ENCODE measurements around the gene BAHCC1. TPM values are rescaled to one million over a fixed set of nuclear protein-coding genes. Genes with fewer than 3 reads are reported as not detected.

The BAHCC1 gene
- total and polyA plus RNA-seq, 7 experiments from 2014 or later = 0.05 to 3.8 (median 0.68) TPM; not detected in 3

DNA sequence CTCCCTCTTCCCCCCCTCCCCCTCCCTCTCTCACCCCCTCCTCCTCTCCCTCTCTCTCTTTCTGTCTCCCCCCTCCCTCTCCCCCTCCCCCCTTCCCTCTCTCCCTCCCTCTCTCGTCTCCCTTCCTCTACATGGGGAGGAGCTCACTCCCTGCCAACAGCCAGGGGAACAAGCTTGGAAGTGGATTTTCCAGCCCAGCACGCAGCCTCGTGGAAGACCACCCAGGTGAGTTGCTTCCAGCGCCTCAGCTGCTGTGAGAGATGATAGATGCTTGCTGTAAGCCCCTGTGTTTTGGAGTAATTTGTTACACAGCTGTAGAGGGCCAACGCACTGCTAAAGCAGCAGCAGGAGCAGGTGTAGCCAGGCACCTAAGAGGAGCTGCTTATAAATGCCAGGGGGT is 96.5 kb downstream of the BAHCC1 start:
- peaks cover 0 to 8% (median 4%) of the 10 kb centered on the region in 7 donors for H3K4me1 Mint-ChIP-seq
- no peaks in the 10 kb centered on the region for H3K27me3 ChIP-seq (ENCODE audit: control insufficient read depth in 2 of 2, insufficient read depth in 2 of 2, low read length in 2 of 2)
- no peak for ATAC-seq
- no peaks in the 10 kb centered on the region for H3K9me3 Mint-ChIP-seq
- no peak overlapping the region for H3K4me3 ChIP-seq (ENCODE audit: low read length)
- DNase-seq = no peak
- CTCF ChIA-PET = no interaction called here
- no peak overlapping the region for H3K4me3 Mint-ChIP-seq
- H3K36me3 Mint-ChIP-seq = no peaks in the 10 kb centered on the region
- H3K27ac ChIP-seq (ENCODE audit: low read depth, low read length) = no peak overlapping the region
- H3K27me3 Mint-ChIP-seq = peaks cover 0 to 26% (median 0%) of the 10 kb centered on the region in 5 donors
- H3K36me3 ChIP-seq (ENCODE audit: control insufficient read depth in 2 of 3, insufficient read depth in 3 of 3, low read length in 3 of 3) = no peaks in the 10 kb centered on the region
- no peaks in the 10 kb centered on the region for H3K4me1 ChIP-seq (ENCODE audit: control insufficient read depth in 2 of 2, insufficient read depth in 2 of 2, low read length in 2 of 2)
- H3K9me3 ChIP-seq (ENCODE audit: control insufficient read depth in 2 of 3, low read length in 3 of 3) = no peaks in the 10 kb centered on the region
- POLR2A ChIA-PET = interaction anchor here (1.0 kb wide), 2 partner anchors 17 to 19 kb away, joined by 3 to 5 read pairs; no protein-coding TSS in a partner anchor
- H3K27ac Mint-ChIP-seq = no peak overlapping the region
- intact Hi-C loops (cut with micrococcal nuclease) = no loop called here

DNA sequence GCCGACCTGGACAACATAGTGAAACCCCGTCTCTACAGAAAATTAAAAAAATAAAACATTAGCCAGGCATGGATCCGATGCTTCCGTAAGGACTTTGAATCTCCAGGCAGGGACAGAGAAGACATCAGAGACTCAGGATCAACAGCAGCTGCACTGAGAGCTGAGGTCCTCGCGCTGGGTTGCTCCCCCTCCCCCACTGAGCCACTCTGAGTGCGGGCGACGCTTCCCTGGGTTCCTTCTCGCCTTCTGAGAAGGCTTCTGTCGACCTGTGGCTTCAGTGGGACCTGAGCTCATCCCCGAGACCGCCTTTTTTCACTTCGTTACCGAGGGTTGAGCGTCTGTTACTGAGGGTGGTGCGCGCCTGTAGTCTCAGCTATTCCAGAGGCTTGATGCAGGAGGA is 96.9 kb downstream of the BAHCC1 start:
- no peak overlapping the region for H3K4me3 Mint-ChIP-seq
- H3K27ac ChIP-seq (ENCODE audit: low read depth, low read length) = no peak overlapping the region
- no peaks in the 10 kb centered on the region for H3K9me3 Mint-ChIP-seq
- H3K27me3 ChIP-seq (ENCODE audit: control insufficient read depth in 2 of 2, insufficient read depth in 2 of 2, low read length in 2 of 2) = no peaks in the 10 kb centered on the region
- H3K36me3 Mint-ChIP-seq = no peaks in the 10 kb centered on the region
- H3K4me3 ChIP-seq (ENCODE audit: low read length) = no peak overlapping the region
- CTCF ChIA-PET = no interaction called here
- H3K4me1 Mint-ChIP-seq = peaks cover 0 to 7% (median 4%) of the 10 kb centered on the region in 7 donors
- intact Hi-C loops (cut with micrococcal nuclease) = no loop called here
- peaks cover 0 to 26% (median 0%) of the 10 kb centered on the region in 5 donors for H3K27me3 Mint-ChIP-seq
- POLR2A ChIA-PET = interaction anchor here (1.0 kb wide), 2 partner anchors 16 to 19 kb away, joined by 3 to 5 read pairs; no protein-coding TSS in a partner anchor
- no peaks in the 10 kb centered on the region for H3K4me1 ChIP-seq (ENCODE audit: control insufficient read depth in 2 of 2, insufficient read depth in 2 of 2, low read length in 2 of 2)
- ATAC-seq (no peak), DNase-seq (no peak)
- no peaks in the 10 kb centered on the region for H3K9me3 ChIP-seq (ENCODE audit: control insufficient read depth in 2 of 3, low read length in 3 of 3)
- H3K27ac Mint-ChIP-seq = no peak overlapping the region
- no peaks in the 10 kb centered on the region for H3K36me3 ChIP-seq (ENCODE audit: control insufficient read depth in 2 of 3, insufficient read depth in 3 of 3, low read length in 3 of 3)

- Mint-ChIP-seq H3K36me3 (no peaks in the 10 kb centered on the region), H3K4me3 (no peak overlapping the region), H3K9me3 (no peaks in the 10 kb centered on the region), H3K4me1 (peaks cover 0 to 7% (median 4%) of the 10 kb centered on the region in 7 donors), H3K27me3 (peaks cover 0 to 26% (median 0%) of the 10 kb centered on the region in 5 donors), H3K27ac (no peak overlapping the region)
- ChIA-PET CTCF (interaction anchor here (0.6 kb wide), 1 partner anchor 108 kb away, joined by 5 read pairs; no protein-coding TSS in a partner anchor), POLR2A (interaction anchor here (1.0 kb wide), 2 partner anchors 16 to 18 kb away, joined by 3 to 5 read pairs; no protein-coding TSS in a partner anchor)
- DNase-seq (no peak), ATAC-seq (no peak)
- H3K4me3 ChIP-seq (ENCODE audit: low read length) = no peak overlapping the region
- H3K36me3 ChIP-seq (ENCODE audit: control insufficient read depth in 2 of 3, insufficient read depth in 3 of 3, low read length in 3 of 3) = no peaks in the 10 kb centered on the region
- no peaks in the 10 kb centered on the region for H3K27me3 ChIP-seq (ENCODE audit: control insufficient read depth in 2 of 2, insufficient read depth in 2 of 2, low read length in 2 of 2)
- H3K4me1 ChIP-seq (ENCODE audit: control insufficient read depth in 2 of 2, insufficient read depth in 2 of 2, low read length in 2 of 2) = no peaks in the 10 kb centered on the region
- H3K9me3 ChIP-seq (ENCODE audit: control insufficient read depth in 2 of 3, low read length in 3 of 3) = no peaks in the 10 kb centered on the region
- intact Hi-C loops (cut with micrococcal nuclease) = no loop called here
- H3K27ac ChIP-seq (ENCODE audit: low read depth, low read length) = no peak overlapping the region
Observed at GRCh38 chr17:81492706-81493105, 97.4 kb downstream of the BAHCC1 start.

DNA sequence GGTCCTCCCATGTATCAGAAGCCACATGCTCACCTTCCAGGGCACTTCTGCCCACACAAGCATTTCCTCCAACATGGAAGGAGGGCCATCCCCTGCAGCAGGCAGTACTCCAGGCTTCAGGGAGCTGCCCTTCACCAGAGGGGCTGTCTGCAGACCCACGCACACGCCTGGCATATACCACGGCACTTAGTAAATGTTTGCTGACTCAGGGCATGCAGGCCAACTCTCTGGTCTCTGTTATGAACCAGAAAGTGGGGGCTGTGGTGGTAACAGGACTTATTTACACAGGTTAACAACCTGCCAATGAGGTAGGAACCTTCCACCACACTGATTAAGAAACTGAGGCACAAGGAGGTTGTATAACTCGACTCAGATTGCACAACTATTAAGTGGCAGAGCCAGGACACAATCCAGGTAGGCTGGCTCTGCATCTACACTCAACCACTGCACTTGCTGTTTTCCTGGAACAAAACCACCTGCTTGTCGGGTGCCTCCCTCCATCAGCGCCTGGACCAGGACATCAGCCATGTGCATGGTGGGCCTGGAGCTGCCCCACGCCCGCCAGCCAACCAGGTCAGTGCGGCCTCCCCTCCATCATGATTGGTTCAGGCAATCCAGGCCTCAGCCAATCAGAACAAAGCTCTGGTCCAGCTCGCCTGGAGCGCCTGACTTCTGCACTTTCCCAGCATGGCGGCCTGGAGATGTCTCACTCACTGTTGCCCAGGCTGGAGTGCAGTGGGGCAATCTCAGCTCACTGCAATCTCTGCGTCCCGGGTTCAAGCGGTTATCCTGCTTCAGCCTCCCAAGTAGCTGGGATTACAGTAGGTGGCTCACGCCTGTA is 98.2 kb downstream of the BAHCC1 start:
- peaks cover 0 to 7% (median 4%) of the 10 kb centered on the region in 7 donors for H3K4me1 Mint-ChIP-seq
- CTCF ChIA-PET = interaction anchor here (0.6 kb wide), 1 partner anchor 107 kb away, joined by 5 read pairs; no protein-coding TSS in a partner anchor

GRCh38 chr17:81494626-81495377 is 99.5 kb downstream of the BAHCC1 start:
- Histone ChIP-seq H3K4me3 (ENCODE audit: low read length) (no peak overlapping the region), H3K4me1 (ENCODE audit: control insufficient read depth in 2 of 2, insufficient read depth in 2 of 2, low read length in 2 of 2) (no peaks in the 10 kb centered on the region), H3K27ac (ENCODE audit: low read depth, low read length) (no peak overlapping the region), H3K27me3 (ENCODE audit: control insufficient read depth in 2 of 2, insufficient read depth in 2 of 2, low read length in 2 of 2) (no peaks in the 10 kb centered on the region), H3K36me3 (ENCODE audit: control insufficient read depth in 2 of 3, insufficient read depth in 3 of 3, low read length in 3 of 3) (no peaks in the 10 kb centered on the region), H3K9me3 (ENCODE audit: control insufficient read depth in 2 of 3, low read length in 3 of 3) (no peaks in the 10 kb centered on the region)
- no peaks in the 10 kb centered on the region for H3K9me3 Mint-ChIP-seq
- ATAC-seq = no peak
- H3K36me3 Mint-ChIP-seq = no peaks in the 10 kb centered on the region
- ChIA-PET CTCF (no interaction called here), POLR2A (interaction anchor here (0.7 to 2.3 kb wide), 2 partner anchors 14 to 16 kb away, joined by 3 to 6 read pairs; no protein-coding TSS in a partner anchor)
- H3K27ac Mint-ChIP-seq = no peak overlapping the region
- peaks cover 0 to 33% (median 0%) of the 10 kb centered on the region in 5 donors for H3K27me3 Mint-ChIP-seq
- DNase-seq = no peak
- H3K4me3 Mint-ChIP-seq = no peak overlapping the region
- intact Hi-C loops (cut with micrococcal nuclease) = no loop called here
- H3K4me1 Mint-ChIP-seq = peaks cover 0 to 4% (median under 1%) of the 10 kb centered on the region in 7 donors

More for the DNA sequence above, 98.2 kb downstream of the BAHCC1 start:
- POLR2A ChIA-PET = interaction anchor here (0.6 kb wide), 1 partner anchor 14 kb away, joined by 4 read pairs; no protein-coding TSS in a partner anchor
- H3K27me3 Mint-ChIP-seq = peaks cover 0 to 32% (median 0%) of the 10 kb centered on the region in 5 donors
- no peak overlapping the region for H3K4me3 Mint-ChIP-seq
- Histone ChIP-seq H3K4me1 (ENCODE audit: control insufficient read depth in 2 of 2, insufficient read depth in 2 of 2, low read length in 2 of 2) (no peaks in the 10 kb centered on the region), H3K36me3 (ENCODE audit: control insufficient read depth in 2 of 3, insufficient read depth in 3 of 3, low read length in 3 of 3) (no peaks in the 10 kb centered on the region), H3K9me3 (ENCODE audit: control insufficient read depth in 2 of 3, low read length in 3 of 3) (no peaks in the 10 kb centered on the region), H3K4me3 (ENCODE audit: low read length) (no peak overlapping the region), H3K27me3 (ENCODE audit: control insufficient read depth in 2 of 2, insufficient read depth in 2 of 2, low read length in 2 of 2) (no peaks in the 10 kb centered on the region), H3K27ac (ENCODE audit: low read depth, low read length) (no peak overlapping the region)
- intact Hi-C loops (cut with micrococcal nuclease) = no loop called here
- no peaks in the 10 kb centered on the region for H3K36me3 Mint-ChIP-seq
- ATAC-seq (no peak), DNase-seq (no peak)
- no peaks in the 10 kb centered on the region for H3K9me3 Mint-ChIP-seq
- H3K27ac Mint-ChIP-seq = no peak overlapping the region

GRCh38 chr17:81498953-81499600 is 103.8 kb downstream of the BAHCC1 start:
- Mint-ChIP-seq H3K36me3 (no peaks in the 10 kb centered on the region), H3K27me3 (peaks cover 0 to 30% (median 0%) of the 10 kb centered on the region in 5 donors), H3K9me3 (no peaks in the 10 kb centered on the region), H3K27ac (no peak overlapping the region), H3K4me1 (no peaks in the 10 kb centered on the region), H3K4me3 (no peak overlapping the region)
- Histone ChIP-seq H3K9me3 (ENCODE audit: control insufficient read depth in 2 of 3, low read length in 3 of 3) (no peaks in the 10 kb centered on the region), H3K36me3 (ENCODE audit: control insufficient read depth in 2 of 3, insufficient read depth in 3 of 3, low read length in 3 of 3) (no peaks in the 10 kb centered on the region), H3K27me3 (ENCODE audit: control insufficient read depth in 2 of 2, insufficient read depth in 2 of 2, low read length in 2 of 2) (no peaks in the 10 kb centered on the region), H3K4me1 (ENCODE audit: control insufficient read depth in 2 of 2, insufficient read depth in 2 of 2, low read length in 2 of 2) (no peaks in the 10 kb centered on the region), H3K4me3 (ENCODE audit: low read length) (no peak overlapping the region), H3K27ac (ENCODE audit: low read depth, low read length) (no peak overlapping the region)
- POLR2A ChIA-PET = interaction anchor here (1.8 kb wide), 1 partner anchor 10 kb away, joined by 4 read pairs; no protein-coding TSS in a partner anchor
- DNase-seq = no peak
- ATAC-seq = no peak
- intact Hi-C loops (cut with micrococcal nuclease) = no loop called here
- CTCF ChIA-PET = no interaction called here
